ENCODE results near the gene CBLN3. TPM values are rescaled to one million over a fixed set of nuclear protein-coding genes. Genes with fewer than 3 reads are reported as not detected.

Gene CBLN3
- total and polyA plus RNA-seq, 11 donors = 0.38 to 4.9 (median 0.80) TPM

DNA sequence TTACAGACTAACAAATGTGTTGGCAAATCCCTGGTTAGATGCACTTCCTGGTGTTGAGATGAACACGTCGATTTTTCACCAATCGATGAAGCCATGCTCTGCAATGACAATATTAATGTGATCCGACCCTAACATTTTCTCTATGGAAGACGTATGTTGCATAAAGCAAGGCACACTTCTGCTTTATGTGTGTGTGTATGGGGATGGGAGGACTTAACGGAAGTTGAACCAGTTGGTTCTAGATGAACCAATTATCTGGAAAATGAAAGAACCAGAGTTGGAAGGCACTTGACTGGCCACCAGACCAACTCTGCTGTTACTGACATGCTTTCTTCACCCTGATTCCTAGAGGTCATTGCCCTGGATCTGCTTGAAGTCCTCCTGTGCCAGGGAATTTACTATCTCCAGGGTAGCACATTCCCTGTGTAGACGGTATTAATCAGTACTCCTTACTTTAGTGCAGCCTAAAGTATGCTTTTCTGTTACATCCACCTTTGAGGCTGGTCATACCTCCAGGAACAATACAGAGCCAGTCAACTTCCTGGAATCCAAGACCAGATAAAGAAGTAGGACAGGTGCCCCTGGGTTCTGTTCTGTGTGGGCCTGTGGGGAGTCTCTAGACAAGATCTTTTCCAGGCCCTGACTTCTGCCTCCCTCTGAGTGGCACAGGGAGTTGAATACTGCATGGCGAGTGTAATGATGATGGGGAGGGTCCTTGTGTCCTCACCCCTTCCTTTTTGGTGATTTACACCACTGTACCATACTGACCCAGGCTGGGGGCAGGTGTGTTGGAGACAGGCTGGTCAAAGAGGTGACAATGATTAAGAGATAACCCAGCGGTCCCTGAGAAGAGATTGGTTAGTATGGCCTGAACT lies 9.0 kb upstream of the CBLN3 start:
- Histone ChIP-seq H3K36me3 (peaks cover 0 to 80% (median 68%) of the 10 kb centered on the region in 9 donors), H3K27ac (peak overlapping the region in 5 of 12 donors; percentile 51 to 81 (median 72)), H3K4me1 (peaks cover 0 to 77% (median 56%) of the 10 kb centered on the region in 12 donors), H3K4me3 (no peak overlapping the region), H3K9me3 (no peaks in the 10 kb centered on the region), H3K27me3 (no peaks in the 10 kb centered on the region)
- TF ChIP-seq, protein P1, sequence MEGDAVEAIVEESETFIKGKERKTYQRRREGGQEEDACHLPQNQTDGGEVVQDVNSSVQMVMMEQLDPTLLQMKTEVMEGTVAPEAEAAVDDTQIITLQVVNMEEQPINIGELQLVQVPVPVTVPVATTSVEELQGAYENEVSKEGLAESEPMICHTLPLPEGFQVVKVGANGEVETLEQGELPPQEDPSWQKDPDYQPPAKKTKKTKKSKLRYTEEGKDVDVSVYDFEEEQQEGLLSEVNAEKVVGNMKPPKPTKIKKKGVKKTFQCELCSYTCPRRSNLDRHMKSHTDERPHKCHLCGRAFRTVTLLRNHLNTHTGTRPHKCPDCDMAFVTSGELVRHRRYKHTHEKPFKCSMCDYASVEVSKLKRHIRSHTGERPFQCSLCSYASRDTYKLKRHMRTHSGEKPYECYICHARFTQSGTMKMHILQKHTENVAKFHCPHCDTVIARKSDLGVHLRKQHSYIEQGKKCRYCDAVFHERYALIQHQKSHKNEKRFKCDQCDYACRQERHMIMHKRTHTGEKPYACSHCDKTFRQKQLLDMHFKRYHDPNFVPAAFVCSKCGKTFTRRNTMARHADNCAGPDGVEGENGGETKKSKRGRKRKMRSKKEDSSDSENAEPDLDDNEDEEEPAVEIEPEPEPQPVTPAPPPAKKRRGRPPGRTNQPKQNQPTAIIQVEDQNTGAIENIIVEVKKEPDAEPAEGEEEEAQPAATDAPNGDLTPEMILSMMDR (IDR thresholded peaks at IDR 0.05) = no peak
- no peak for TF ChIP-seq POLR2A (IDR thresholded peaks at IDR 0.05)
- ATAC-seq = no peak
- DNase-seq = no peak
- WGBS, 4 donors = 54 to 64% (median 57%) methylated on average over 9 of the region's 9 CpGs
- intact Hi-C loops (cut with DNase I) = loop anchor here in 8 of 10 donors (5.0 to 10.0 kb wide), 5 partner anchors 106 to 206 kb away; partner anchors contain the start of genes TINF2 (in 5 of the 8), GMPR2 (in 1 of the 8), LTB4R (in 1 of the 8) and LTB4R2 (in 1 of the 8)

GRCh38 chr14:24437736-24438067 lies 8.2 kb upstream of the CBLN3 start:
- intact Hi-C loops (cut with DNase I) = loop anchor here in 9 of 10 donors (2.0 to 10.0 kb wide), 7 partner anchors 77 to 205 kb away; partner anchors contain the start of genes TINF2 (in 6 of the 9), GMPR2 (in 1 of the 9), LTB4R (in 1 of the 9) and LTB4R2 (in 1 of the 9)
- DNase-seq (no peak), ATAC-seq (no peak)
- H3K4me3 ChIP-seq = no peak overlapping the region
- H3K27ac ChIP-seq = peak overlapping the region in 11 of 12 donors; percentile 51 to 81 (median 72)
- H3K9me3 ChIP-seq = no peaks in the 10 kb centered on the region
- TF ChIP-seq, protein P1 (IDR thresholded peaks at IDR 0.05) = no peak
- no peak for TF ChIP-seq POLR2A (IDR thresholded peaks at IDR 0.05)
- peaks cover 0 to 77% (median 54%) of the 10 kb centered on the region in 12 donors for H3K4me1 ChIP-seq
- WGBS, 4 donors = 58 to 69% (median 61%) methylated on average over 2 of the region's 2 CpGs
- no peaks in the 10 kb centered on the region for H3K27me3 ChIP-seq
- peaks cover 0 to 87% (median 76%) of the 10 kb centered on the region in 9 donors for H3K36me3 ChIP-seq

DNA sequence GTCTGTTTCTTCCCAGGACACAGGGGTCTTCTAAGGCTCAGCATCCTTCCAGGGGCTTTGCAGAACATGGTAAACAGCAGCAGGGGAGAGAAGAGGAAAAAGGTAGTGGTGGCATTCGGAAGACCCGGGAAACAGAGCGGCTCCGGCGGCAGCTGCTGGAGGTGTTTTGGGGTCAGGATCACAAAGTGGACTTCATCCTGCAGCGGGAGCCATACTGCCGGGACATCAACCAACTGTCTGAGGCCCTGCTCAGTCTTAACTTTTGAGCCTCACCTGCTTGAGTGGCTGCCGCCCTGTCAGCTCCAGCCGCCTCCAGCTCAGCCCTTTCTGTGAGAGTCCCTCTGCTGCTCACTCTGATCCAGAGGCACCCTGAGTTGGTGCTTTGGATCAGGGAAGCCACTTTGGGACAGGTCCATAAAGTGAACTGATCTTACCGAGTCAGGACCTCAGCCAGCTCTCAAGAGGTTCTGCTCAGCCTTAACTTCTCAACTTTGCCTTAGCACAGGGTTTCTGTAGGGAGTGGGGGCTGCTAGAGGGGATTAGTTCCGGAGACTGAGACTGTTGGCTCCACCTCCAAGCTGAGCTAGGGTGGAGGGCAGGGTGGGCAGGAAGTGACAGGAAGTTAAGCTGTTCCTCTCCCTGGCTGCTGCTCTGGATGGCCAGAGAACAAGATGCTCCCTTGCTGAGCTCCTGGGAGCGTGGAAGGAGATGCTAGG lies 7.7 kb upstream of the CBLN3 start:
- peak overlapping the region; percentile 11 to 81 (median 67) for H3K27ac ChIP-seq
- H3K4me3 ChIP-seq = peak overlapping the region in 2 of 12 donors; percentile 9 to 13
- no peaks in the 10 kb centered on the region for H3K27me3 ChIP-seq
- no peaks in the 10 kb centered on the region for H3K9me3 ChIP-seq
- H3K36me3 ChIP-seq = peaks cover 0 to 92% (median 81%) of the 10 kb centered on the region in 9 donors
- WGBS, 4 donors = 47 to 61% (median 53%) methylated on average over 12 of the region's 12 CpGs
- H3K4me1 ChIP-seq = peaks cover 0 to 82% (median 58%) of the 10 kb centered on the region in 12 donors
- peak in 1 of 4 donors; percentile 6 for ATAC-seq
- peak in 1 of 5 donors; percentile 58 for DNase-seq
- no peak for TF ChIP-seq POLR2A (IDR thresholded peaks at IDR 0.05)
- TF ChIP-seq, protein P1 (IDR thresholded peaks at IDR 0.05) = peak in 3 of 12 donors; percentile 2 to 31 (median 30)
- intact Hi-C loops (cut with DNase I) = loop anchor here in 9 of 10 donors (2.0 to 10.0 kb wide), 7 partner anchors 76 to 205 kb away; partner anchors contain the start of genes TINF2 (in 6 of the 9), GMPR2 (in 1 of the 9), LTB4R (in 1 of the 9) and LTB4R2 (in 1 of the 9)
